ENCODE data around the gene PDZD4. TPM values are rescaled to one million over a fixed set of nuclear protein-coding genes. Genes with fewer than 3 reads are reported as not detected.

PDZD4 gene, protein sequence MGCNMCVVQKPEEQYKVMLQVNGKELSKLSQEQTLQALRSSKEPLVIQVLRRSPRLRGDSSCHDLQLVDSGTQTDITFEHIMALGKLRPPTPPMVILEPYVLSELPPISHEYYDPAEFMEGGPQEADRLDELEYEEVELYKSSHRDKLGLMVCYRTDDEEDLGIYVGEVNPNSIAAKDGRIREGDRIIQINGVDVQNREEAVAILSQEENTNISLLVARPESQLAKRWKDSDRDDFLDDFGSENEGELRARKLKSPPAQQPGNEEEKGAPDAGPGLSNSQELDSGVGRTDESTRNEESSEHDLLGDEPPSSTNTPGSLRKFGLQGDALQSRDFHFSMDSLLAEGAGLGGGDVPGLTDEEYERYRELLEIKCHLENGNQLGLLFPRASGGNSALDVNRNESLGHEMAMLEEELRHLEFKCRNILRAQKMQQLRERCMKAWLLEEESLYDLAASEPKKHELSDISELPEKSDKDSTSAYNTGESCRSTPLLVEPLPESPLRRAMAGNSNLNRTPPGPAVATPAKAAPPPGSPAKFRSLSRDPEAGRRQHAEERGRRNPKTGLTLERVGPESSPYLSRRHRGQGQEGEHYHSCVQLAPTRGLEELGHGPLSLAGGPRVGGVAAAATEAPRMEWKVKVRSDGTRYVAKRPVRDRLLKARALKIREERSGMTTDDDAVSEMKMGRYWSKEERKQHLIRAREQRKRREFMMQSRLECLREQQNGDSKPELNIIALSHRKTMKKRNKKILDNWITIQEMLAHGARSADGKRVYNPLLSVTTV
- total RNA-seq (2022; extraction: Qiagen RNA extraction): 2.9 to 4.0 TPM (median 3.4 TPM) in 5 replicates

GRCh38 chrX:153829799-153830639 lies at the start of gene PDZD4:
Gene PDZD4, minus strand, starts transcription at chrX:153830544. Its CDS starts 246 bp downstream, at chrX:153830298.

DNA sequence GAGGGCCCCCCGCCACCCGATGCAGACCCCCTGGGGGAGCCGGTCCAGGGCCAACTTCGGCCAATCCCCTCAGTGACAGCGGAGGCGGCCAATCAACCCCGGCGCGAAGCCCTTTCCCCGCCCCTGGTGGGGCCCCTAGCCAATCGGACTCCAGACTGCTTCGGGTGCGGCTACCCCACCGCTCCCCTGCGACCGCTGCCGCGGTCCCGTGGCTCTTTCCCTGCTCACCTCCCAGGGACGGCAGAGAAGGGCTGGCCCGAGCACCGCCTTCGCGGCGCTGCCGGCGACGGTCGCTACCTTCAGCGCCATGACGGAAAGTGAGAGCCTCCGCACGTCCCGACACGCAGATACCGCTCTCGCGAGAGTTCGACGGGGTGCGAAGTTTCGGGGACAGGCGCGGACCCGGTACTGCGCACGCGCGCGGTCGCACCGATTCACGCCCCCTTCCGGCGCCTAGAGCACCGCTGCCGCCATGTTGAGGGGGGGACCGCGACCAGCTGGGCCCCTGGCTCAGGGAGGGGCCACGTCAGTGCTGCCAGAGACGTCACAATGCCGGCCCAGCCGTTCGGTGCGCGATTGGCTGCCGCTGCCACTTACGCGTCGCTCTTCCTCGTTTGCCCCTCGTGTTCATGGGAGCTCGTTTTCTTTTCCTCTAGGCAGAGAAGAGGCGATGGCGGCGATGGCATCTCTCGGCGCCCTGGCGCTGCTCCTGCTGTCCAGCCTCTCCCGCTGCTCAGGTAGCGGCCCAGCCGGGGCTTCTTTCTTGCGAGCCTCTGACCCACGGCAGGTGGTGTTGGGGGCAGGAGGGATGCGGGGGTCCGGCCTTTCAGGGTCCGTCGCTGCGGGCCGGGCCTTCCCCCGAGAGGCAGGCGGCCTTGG lies 36.1 kb downstream of the PDZD4 start, which contains the start of the genes IDH3G and SSR4:
Gene IDH3G (minus strand): TSS at position 358 of the 879 bp plus-strand sequence. CDS start 49 bp downstream, at position 309.
Gene SSR4 (plus strand): TSS at position 651 of the 879 bp plus-strand sequence. CDS start 20 bp downstream, at position 671.

DNA sequence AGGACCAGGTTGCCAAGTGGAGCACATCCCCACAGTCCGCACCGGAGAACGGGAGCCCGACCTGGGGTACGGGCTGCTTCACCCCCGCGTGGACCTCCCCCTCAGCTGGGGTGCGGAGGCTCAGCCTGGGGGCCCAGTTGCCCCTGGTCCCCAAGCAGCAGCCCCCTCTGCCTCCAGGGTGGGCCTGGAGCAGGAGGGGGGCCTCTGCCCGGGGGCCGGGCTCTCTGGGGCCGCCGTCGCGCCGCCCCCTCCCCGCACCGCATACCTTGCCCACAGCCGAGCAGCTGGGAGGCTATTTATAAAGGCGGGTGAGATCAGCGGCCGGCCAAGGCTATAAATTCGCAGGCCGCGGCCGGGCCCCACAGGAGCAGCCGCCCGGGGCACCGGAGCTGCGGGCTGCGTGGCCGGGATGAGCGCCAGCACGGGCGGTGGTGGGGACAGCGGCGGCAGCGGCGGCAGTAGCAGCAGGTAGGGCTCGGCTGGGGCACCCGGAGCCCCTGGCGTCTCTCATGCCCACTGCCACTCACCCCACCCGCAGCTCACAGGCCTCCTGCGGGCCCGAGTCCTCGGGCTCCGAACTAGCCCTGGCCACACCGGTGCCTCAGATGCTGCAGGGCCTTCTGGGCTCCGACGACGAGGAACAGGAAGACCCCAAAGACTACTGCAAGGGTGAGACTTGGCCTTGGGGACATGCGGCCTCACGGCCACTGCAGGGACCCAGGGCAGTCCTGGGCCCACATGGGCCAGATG lies 49.5 kb downstream of the PDZD4 start, which contains the start of gene SRPK3:
Gene SRPK3 (plus strand): TSS at position 364 of the 750 bp plus-strand sequence. CDS start 46 bp downstream, at position 410.

DNA sequence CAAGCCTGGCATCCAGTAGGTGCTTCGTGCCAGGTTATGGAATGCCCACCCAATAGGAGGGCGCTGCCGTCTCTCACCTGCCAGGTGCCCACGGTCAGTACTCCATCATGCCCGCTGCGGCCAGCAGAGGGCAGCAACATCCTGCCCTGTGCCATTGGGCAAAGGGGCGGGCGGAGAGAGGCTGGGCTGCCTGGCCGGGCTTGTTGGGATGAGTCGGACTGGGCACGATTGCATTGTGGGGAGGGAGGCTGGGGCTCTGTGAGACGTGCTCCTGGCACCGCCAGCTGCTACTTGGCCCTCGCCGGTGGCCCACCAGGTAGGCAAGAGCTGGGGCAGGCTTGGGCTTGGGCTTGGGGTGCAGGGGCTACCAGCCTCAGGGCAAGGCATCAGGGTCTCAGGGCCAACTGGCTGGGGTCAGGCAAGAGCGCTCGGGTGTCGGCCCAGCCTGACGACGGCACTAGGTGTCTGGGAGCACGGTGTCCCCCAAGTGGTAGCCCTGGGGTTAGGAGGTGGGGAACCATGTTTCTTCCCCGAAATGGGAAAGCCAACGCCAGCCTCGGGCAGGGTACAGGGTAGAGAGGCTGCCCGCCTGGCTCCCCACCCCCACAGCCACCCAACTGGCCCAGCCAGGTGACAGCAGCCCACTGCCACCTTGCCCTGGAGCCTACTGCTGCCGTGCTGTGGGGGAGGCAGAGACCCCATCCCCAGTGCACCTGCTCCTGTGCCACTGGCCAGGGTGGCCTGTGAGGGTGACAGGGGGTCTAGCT lies 66.2 kb downstream of the PDZD4 start, which contains the start of gene PLXNB3:
Gene PLXNB3 (plus strand): TSS at position 261 of the 767 bp plus-strand sequence. CDS start 1,287 bp downstream, outside the sequence.

Other genes starting within 250 kb of the PDZD4 start
- gene CCNQ, start 231.4 kb downstream of the PDZD4 start, total RNA-seq (2022; extraction: Qiagen RNA extraction): 40.3 to 64.4 TPM (median 60.1 TPM) in 5 replicates
- gene DUSP9, start 183.3 kb downstream of the PDZD4 start, total RNA-seq (2022; extraction: Qiagen RNA extraction): 1.0 to 2.0 TPM (median 1.3 TPM) in 5 replicates
- gene PNCK, start 156.7 kb downstream of the PDZD4 start, total RNA-seq (2022; extraction: Qiagen RNA extraction): 0.07 to 0.41 TPM (median 0.18 TPM) in 5 replicates
- 9.1 to 15.3 TPM (median 12.7 TPM) in 5 replicates for gene SLC6A8, start 142.6 kb downstream of the PDZD4 start, total RNA-seq (2022; extraction: Qiagen RNA extraction)
- 339 to 415 TPM (median 357 TPM) in 5 replicates for gene BCAP31, start 106.2 kb downstream of the PDZD4 start, total RNA-seq (2022; extraction: Qiagen RNA extraction)
- 2.6 to 4.7 TPM (median 4.2 TPM) in 5 replicates for gene ABCD1, start 105.7 kb downstream of the PDZD4 start, total RNA-seq (2022; extraction: Qiagen RNA extraction)
- gene PLXNB3, start 66.3 kb downstream of the PDZD4 start, total RNA-seq (2022; extraction: Qiagen RNA extraction): 1.8 to 4.1 TPM (median 3.0 TPM) in 5 replicates
- gene SRPK3, start 49.5 kb downstream of the PDZD4 start, total RNA-seq (2022; extraction: Qiagen RNA extraction): 0.03 to 0.06 TPM (median 0.05 TPM) in 5 replicates
- gene IDH3G, start 36.2 kb downstream of the PDZD4 start, total RNA-seq (2022; extraction: Qiagen RNA extraction): 51.1 to 66.0 TPM (median 64.4 TPM) in 5 replicates
- gene SSR4, start 35.9 kb downstream of the PDZD4 start, total RNA-seq (2022; extraction: Qiagen RNA extraction): 328 to 374 TPM (median 349 TPM) in 5 replicates
- 18.1 to 23.9 TPM (median 20.8 TPM) in 5 replicates for gene L1CAM, start 55.6 kb upstream of the PDZD4 start, total RNA-seq (2022; extraction: Qiagen RNA extraction)
- 0.05 TPM in 1 of 5 replicates, not detected in the others for gene AVPR2, start 74.1 kb upstream of the PDZD4 start, total RNA-seq (2022; extraction: Qiagen RNA extraction)
- 0.82 to 2.5 TPM (median 2.0 TPM) in 5 replicates for gene ARHGAP4, start 95.7 kb upstream of the PDZD4 start, total RNA-seq (2022; extraction: Qiagen RNA extraction)
- 200 to 245 TPM (median 214 TPM) in 5 replicates for gene NAA10, start 104.5 kb upstream of the PDZD4 start, total RNA-seq (2022; extraction: Qiagen RNA extraction)
- 0.09 to 0.20 TPM (median 0.09 TPM) in 3 of 5 replicates, not detected in the others for gene RENBP, start 114.1 kb upstream of the PDZD4 start, total RNA-seq (2022; extraction: Qiagen RNA extraction)
- 26.9 to 48.8 TPM (median 47.9 TPM) in 5 replicates for gene HCFC1, start 141.3 kb upstream of the PDZD4 start, total RNA-seq (2022; extraction: Qiagen RNA extraction)
- 4.0 to 6.5 TPM (median 4.7 TPM) in 5 replicates for gene TMEM187, start 142.2 kb upstream of the PDZD4 start, total RNA-seq (2022; extraction: Qiagen RNA extraction)
- 184 to 233 TPM (median 221 TPM) in 5 replicates for gene IRAK1, start 189.4 kb upstream of the PDZD4 start, total RNA-seq (2022; extraction: Qiagen RNA extraction)

Data from A549 treated with dexamethasone at 1 μM for 4 hours (cell line).